Measurements from ENCODE around the gene RHOBTB1.

GRCh38 chr10:60908031-60908430 lies 36.0 kb downstream of the RHOBTB1 start:
- no peak for TF ChIP-seq CTCF (IDR thresholded peaks at IDR 0.05)
- no peak for TF ChIP-seq EP300 (IDR thresholded peaks at IDR 0.05)
- no peak for TF ChIP-seq POLR2A (IDR thresholded peaks at IDR 0.05)
- TF ChIP-seq POLR2AphosphoS5 (IDR thresholded peaks at IDR 0.05): no peak

Measured in suprapubic skin (tissue), 4 donors.